Keratinocyte (primary cell): ENCODE results near the gene ARL11. TPM values are rescaled to one million over a fixed set of nuclear protein-coding genes. Genes with fewer than 3 reads are reported as not detected.

Source experiments
- DNase-seq: peaks from one replicate; pipeline ENCODE4 v3.0.0-alpha.2; 2011; ENCODE audit warnings: low read depth, missing footprints, low spot score
- FAIRE-seq: peaks from 2 replicates; lab custom pipeline; 2011; peaks lifted over from hg19 to GRCh38; lab: Jason Lieb, UNC
- H2AFZ ChIP-seq: 2 replicates; pipeline ENCODE4 v1.6.0; 2012; ENCODE audit warnings: low read length, control low read depth, inconsistent platforms; ENCODE audit not compliant: control insufficient read depth
- H3K27ac ChIP-seq: 2 replicates; pipeline ENCODE4 v1.5.1; 2011; ENCODE audit warnings: low read length; ENCODE audit not compliant: control insufficient read depth, insufficient read depth
- H3K27me3 ChIP-seq: 3 replicates; pipeline ENCODE4 v1.6.0; 2011; ENCODE audit warnings: low read length; ENCODE audit not compliant: control insufficient read depth, insufficient read depth; ENCODE audit errors: extremely low read depth
- H3K36me3 ChIP-seq, 2 experiments: 2 replicates in 1 of 2; 3 replicates in 1 of 2; pipeline ENCODE4 v1.5.1; 2011; ENCODE audit warnings: low read length in 2 of 2, mild to moderate bottlenecking in 1 of 2; ENCODE audit not compliant: control insufficient read depth in 2 of 2, insufficient read depth in 2 of 2; ENCODE audit errors: extremely low read depth in 1 of 2
- H3K4me1 ChIP-seq: 3 replicates; pipeline ENCODE4 v1.5.1; 2011; ENCODE audit warnings: low read length; ENCODE audit not compliant: control insufficient read depth, insufficient read depth; ENCODE audit errors: extremely low read depth
- H3K4me2 ChIP-seq: 3 replicates; pipeline ENCODE4 v1.6.0; 2011; ENCODE audit warnings: low read depth, low read length; ENCODE audit not compliant: control insufficient read depth, insufficient read depth; ENCODE audit errors: extremely low read depth
- H3K4me3 ChIP-seq, 3 experiments: fragments of 200-600 bp in 1 of 3; sonication (generic) in 1 of 3; 2 replicates in 2 of 3; 3 replicates in 1 of 3; pipeline ENCODE4 v1.5.1; 2011 to 2016; ENCODE audit warnings: low read length in 3 of 3, mild to moderate bottlenecking in 3 of 3, control low read depth in 2 of 3, inconsistent platforms in 1 of 3, low read depth in 1 of 3, mixed read lengths in 1 of 3, mixed run types in 1 of 3, moderate library complexity in 1 of 3; ENCODE audit not compliant: control insufficient read depth in 2 of 3, insufficient read depth in 2 of 3; ENCODE audit errors: extremely low read depth in 1 of 3
- H3K79me2 ChIP-seq: 2 replicates; pipeline ENCODE4 v1.6.0; 2012; ENCODE audit warnings: low read length; ENCODE audit not compliant: control insufficient read depth, insufficient read depth
- H3K9ac ChIP-seq: 3 replicates; pipeline ENCODE4 v1.6.0; 2011; ENCODE audit warnings: low read length; ENCODE audit not compliant: control insufficient read depth, insufficient read depth; ENCODE audit errors: extremely low read depth
- H3K9me1 ChIP-seq: 3 replicates; pipeline ENCODE4 v1.6.0; 2011; ENCODE audit warnings: low read length; ENCODE audit not compliant: control insufficient read depth, insufficient read depth; ENCODE audit errors: extremely low read depth
- H3K9me3 ChIP-seq: 2 replicates; pipeline ENCODE4 v1.5.1; 2012; ENCODE audit warnings: low read depth, low read length; ENCODE audit not compliant: control insufficient read depth
- H4K20me1 ChIP-seq: 3 replicates; pipeline ENCODE4 v1.6.0; 2011; ENCODE audit warnings: low read length; ENCODE audit not compliant: control insufficient read depth, insufficient read depth; ENCODE audit errors: extremely low read depth
- CTCF ChIP-seq, 3 experiments: IDR thresholded peaks in 1 of 3; conservative IDR thresholded peaks in 1 of 3; optimal IDR thresholded peaks in 1 of 3; 2 replicates in 2 of 3; 3 replicates in 1 of 3; pipeline versions ENCODE3 to v1.5.1; 2011; ENCODE audit warnings: low read length in 3 of 3, mild to moderate bottlenecking in 3 of 3, moderate library complexity in 2 of 3, control low read depth in 1 of 3, inconsistent platforms in 1 of 3; ENCODE audit not compliant: insufficient read depth in 2 of 3; ENCODE audit errors: extremely low read depth in 1 of 3
- EZH2 ChIP-seq: IDR thresholded peaks from one replicate; pipeline ENCODE4 v1.6.1; 2012; ENCODE audit warnings: inconsistent platforms, mild to moderate bottlenecking, low read length, moderate library complexity
- dilution Hi-C: fragments of 300-500 bp; cut with MboI; formaldehyde crosslinking; loops from one replicate; pipeline ENCODE4 v1.7.0; 2020; ENCODE audit warnings: low sequenced_read_pairs; ENCODE audit not compliant: extremely low pct_ligation_motif_present
- polyA plus RNA-seq, 5 experiments: library from polyadenylated mRNA; depleted of rRNA in 3 of 5; stranded (reverse) in 3 of 5; stranded (forward) in 1 of 5; unstranded in 1 of 5; fragments of >200 nt; gene quantifications; 1 replicate in 1 of 5; 2 replicates in 3 of 5; 3 replicates in 1 of 5; pipeline versions ENCODE4 v1.2.1 to v1.2.3, GENCODE V29; 2011 to 2012; ENCODE audit warnings: missing spikeins in 2 of 5, low read depth in 1 of 5, low replicate concordance in 1 of 5

ARL11 gene
- polyA plus RNA-seq, 1 donor (not counting 4 experiments of a cell fraction or from before 2014, with no cell fraction given), result 0.55 TPM

GRCh38 chr13:49651570-49652354 is 23.5 kb downstream of the ARL11 start:
- FAIRE-seq (no peak), DNase-seq (no peak)

GRCh38 chr13:49652355-49653305 is 24.3 kb downstream of the ARL11 start:
- Histone ChIP-seq H3K9me3 (no peaks in the 10 kb centered on the region), H4K20me1 (no peaks in the 10 kb centered on the region), H3K4me3 (no peak overlapping the region), H3K4me2 (no peak overlapping the region), H3K79me2 (no peaks in the 10 kb centered on the region), H2AFZ (no peak overlapping the region), H3K27me3 (no peaks in the 10 kb centered on the region), H3K9ac (no peak overlapping the region), H3K36me3 (no peaks in the 10 kb centered on the region), H3K4me1 (no peaks in the 10 kb centered on the region), H3K27ac (no peak overlapping the region), H3K9me1 (no peaks in the 10 kb centered on the region)
- no peak for TF ChIP-seq EZH2
- peak; percentile 45 to 79 (median 68) for TF ChIP-seq CTCF (optimal IDR thresholded peaks at IDR 0.05 in 1 of 3, IDR thresholded peaks at IDR 0.05 in 1 of 3, conservative IDR thresholded peaks at IDR 0.05 in 1 of 3; ENCODE audit: extremely low read depth in 1 of 3, insufficient read depth in 2 of 3, low read length in 3 of 3)
- FAIRE-seq (peak; percentile 78), DNase-seq (no peak)
- dilution Hi-C loops, result no loop called here

More at GRCh38 chr13:49651570-49652354, 23.5 kb downstream of the ARL11 start:
- no peaks in the 10 kb centered on the region for H4K20me1 ChIP-seq
- H3K9me1 ChIP-seq, result no peaks in the 10 kb centered on the region
- no peak overlapping the region for H3K9ac ChIP-seq
- no peaks in the 10 kb centered on the region for H3K4me1 ChIP-seq
- H3K27ac ChIP-seq, result no peak overlapping the region
- H3K9me3 ChIP-seq, result no peaks in the 10 kb centered on the region
- TF ChIP-seq CTCF (optimal IDR thresholded peaks at IDR 0.05 in 1 of 3, IDR thresholded peaks at IDR 0.05 in 1 of 3, conservative IDR thresholded peaks at IDR 0.05 in 1 of 3; ENCODE audit: extremely low read depth in 1 of 3, insufficient read depth in 2 of 3, low read length in 3 of 3) (no peak), EZH2 (no peak)
- no peaks in the 10 kb centered on the region for H3K27me3 ChIP-seq
- dilution Hi-C loops, result no loop called here
- H2AFZ ChIP-seq, result no peak overlapping the region
- H3K79me2 ChIP-seq, result no peaks in the 10 kb centered on the region
- no peaks in the 10 kb centered on the region for H3K36me3 ChIP-seq
- H3K4me3 ChIP-seq, result no peak overlapping the region
- H3K4me2 ChIP-seq, result no peak overlapping the region
